Bone marrow (tissue), 2 donors: ENCODE results near the gene LMO3.

Experiments used
- DNase-seq, 2 donors: peaks; one replicate each; lab custom pipeline; 2025; lab: John Stamatoyannopoulos, UW

The LMO3 gene

DNA sequence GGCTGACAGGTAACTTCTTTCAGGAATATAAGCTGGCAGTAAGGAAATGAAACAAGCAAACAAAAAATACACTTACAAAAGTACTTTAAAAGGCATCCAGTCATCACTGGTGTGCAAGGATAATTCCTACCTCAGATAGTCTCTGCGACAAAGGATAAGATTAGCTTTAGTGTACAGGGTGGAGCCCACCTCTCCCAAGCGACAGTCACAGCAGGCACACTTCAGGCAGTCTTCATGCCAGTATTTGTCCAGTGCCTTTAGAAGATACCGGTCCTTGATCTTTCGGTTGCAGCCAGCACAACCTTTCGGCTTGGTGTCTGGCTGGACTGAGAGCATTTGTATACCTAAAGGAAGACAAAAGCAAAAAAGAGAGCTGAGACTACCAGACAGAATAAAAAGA lies 5.4 kb downstream of the LMO3 start:
- DNase-seq: no peak

DNA sequence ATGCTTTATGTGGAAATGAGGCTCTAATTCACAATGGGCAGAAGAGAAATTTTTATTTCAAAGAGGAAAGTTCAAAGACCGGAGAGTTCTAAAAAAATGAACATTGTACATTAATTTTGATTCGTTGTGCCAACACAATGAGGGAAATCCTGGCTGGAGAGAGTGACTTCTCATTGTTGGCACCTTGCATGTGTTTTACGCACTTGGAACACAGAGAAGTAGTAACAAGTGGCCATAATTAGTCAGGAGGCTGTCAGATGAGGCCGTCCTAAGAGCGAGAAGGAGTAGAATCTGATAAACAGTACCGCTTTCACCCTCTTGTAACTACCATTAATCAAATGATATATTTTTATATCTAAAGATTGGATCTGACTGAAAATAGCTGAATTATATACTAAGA lies 6.9 kb downstream of the LMO3 start:
- no peak for DNase-seq

DNA sequence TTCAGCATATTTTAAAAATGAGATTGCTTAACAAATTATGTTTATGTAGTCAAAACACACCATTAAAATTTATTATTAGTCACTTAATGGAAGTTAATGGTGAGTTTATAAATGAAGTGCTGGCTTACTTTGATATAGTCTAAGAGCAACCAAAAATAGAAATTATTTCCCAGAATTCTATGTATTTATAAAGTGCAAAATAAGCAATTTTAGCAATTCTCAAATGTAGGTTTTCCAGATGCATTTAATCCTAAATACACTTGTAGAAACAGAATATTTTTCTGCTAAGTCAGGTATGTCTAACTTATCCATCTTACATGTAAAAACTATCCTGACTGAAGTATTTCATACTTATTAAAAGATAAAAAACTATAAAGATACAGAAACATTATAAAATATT lies 11.2 kb downstream of the LMO3 start:
- no peak for DNase-seq

DNA sequence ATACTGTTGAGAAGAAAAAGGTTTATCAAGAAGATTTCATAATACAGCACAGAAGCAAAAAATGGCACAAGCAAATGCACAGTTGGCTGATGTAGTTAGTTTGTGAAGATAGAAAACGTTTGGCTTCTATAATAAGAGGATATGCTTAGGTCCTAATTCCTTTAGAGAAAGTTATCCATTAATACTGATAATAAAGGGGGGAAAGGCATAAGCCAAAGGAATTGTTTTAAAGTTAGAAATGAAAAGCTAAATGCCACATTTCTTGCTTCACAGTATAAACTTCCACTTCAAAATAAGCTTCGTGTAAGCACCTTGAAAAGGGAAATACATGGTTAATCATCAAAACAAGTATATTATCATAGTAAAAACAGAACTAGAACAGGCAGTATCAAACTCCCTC lies 12.4 kb downstream of the LMO3 start:
- no peak for DNase-seq

DNA sequence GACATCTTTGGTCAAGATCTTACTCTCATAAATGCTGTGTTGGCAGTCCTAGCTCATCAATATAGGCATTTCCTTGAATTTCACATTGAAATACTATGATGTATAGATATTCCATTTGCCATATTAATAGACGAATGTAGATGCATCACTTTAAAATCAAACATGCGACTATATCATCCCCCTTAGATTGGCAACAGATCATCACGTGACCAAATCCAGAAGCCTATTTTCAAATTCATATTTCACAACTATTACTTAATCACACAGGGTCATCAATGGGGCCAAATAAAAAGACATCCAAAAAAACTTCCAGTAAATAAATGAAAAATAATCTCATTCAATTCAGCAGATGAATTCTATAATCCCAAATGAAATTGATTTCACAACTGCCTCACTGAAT lies 15.3 kb downstream of the LMO3 start:
- no peak for DNase-seq

DNA sequence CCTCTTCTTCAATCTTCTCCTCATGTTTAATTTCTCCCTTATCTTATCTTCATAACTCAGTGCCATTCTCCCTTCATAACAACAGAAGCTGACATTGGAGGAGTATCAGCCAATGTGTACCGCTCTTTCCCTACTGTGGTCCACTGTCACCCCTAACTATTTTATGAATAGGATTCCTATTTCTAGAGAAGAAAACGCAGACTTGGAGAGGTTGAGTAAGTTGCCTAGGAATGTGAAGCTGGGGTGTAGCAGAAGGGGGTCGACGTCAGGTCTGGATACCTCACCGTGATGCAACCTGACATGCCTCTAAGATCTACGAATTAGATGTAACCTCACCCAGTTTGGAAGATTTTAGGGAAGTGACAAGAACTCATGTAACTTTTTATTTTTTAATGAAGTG lies 17.1 kb downstream of the LMO3 start:
- DNase-seq: no peak

DNA sequence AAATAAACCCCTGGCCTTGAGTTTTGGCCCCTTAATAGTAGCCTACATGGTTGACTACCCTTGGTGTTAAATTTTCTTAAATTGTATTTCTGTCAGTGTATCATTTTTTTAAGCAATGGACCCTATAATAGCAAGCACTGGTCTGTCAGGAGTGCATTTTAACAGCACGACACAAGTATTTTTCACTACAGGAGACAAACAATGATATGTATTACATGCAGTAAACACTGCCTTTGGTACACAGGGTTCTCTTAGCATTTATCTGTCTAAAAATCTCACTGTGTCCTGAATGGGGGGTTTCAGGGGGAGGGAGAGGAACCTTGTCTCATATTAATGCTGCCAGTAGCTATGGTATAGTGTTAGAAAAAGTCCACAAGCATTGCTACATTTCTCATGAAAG lies 18.4 kb downstream of the LMO3 start:
- DNase-seq: no peak

DNA sequence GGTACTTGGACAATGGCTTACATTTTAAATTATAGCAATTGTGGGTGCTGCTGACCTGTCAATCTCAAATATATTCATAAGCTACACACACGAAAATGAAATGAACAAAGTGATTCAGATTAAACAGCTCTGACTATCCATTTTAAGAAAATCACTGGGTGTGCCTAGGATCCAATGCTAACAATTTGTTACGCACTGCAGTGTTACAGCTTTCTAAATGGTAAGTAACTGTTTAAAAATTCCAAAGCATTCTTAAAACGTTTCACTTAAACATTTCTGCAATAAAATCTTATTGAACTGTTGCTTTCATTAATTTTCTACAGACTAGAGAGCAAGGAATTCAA lies 18.9 kb downstream of the LMO3 start:
- DNase-seq: no peak

DNA sequence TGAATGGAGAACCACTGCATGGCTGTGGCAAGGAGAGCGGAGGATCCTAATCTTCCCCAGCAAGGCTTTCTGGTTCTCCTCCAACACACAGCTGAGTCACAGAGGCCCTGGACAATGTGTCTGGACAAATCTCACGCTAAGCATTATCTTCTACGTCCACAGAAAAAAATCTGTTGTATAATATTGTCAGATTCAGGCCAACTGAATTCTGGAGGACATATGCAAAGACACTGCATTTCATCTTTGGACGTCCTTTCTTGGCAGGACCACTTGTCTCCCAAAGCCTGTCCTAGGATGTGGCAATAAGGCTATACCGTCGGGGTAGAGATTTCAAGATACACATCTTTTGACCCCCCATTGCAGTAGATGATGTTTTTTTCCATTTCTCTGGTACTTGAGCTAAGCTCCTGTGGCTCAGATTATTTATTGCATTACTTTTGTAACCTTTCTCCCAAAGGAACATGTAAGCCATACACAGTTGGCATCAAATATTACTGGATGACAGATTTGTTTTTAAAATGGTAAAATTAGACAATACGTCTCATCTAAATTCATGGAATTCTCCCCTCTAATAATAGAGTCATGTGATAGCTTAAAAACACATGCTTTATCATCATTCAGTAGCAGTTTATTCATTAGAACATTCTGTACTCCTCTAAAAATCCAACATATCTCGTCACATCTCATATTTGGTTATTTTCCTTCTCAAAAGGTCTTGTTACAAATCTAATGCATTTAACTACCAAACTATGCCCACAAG lies 19.4 kb downstream of the LMO3 start:
- no peak for DNase-seq

DNA sequence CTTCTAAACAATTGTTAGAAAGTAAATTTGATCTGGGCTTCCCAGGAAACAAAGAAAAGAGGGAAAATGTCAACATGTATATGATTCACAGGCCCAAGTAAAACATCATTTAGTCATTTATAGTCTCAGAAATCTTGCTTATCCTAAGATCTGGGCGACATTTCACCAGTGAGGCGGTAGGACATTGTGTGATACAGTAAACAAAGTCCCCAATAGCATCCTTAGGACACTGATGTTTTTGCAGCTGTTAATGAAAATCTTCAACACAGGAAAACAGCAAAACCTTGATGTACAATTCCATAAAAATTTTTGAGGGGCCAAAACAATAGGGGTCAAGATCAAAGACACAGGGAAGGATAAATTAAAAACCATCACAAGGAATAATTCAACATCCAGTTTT lies 20.2 kb downstream of the LMO3 start:
- no peak for DNase-seq

DNA sequence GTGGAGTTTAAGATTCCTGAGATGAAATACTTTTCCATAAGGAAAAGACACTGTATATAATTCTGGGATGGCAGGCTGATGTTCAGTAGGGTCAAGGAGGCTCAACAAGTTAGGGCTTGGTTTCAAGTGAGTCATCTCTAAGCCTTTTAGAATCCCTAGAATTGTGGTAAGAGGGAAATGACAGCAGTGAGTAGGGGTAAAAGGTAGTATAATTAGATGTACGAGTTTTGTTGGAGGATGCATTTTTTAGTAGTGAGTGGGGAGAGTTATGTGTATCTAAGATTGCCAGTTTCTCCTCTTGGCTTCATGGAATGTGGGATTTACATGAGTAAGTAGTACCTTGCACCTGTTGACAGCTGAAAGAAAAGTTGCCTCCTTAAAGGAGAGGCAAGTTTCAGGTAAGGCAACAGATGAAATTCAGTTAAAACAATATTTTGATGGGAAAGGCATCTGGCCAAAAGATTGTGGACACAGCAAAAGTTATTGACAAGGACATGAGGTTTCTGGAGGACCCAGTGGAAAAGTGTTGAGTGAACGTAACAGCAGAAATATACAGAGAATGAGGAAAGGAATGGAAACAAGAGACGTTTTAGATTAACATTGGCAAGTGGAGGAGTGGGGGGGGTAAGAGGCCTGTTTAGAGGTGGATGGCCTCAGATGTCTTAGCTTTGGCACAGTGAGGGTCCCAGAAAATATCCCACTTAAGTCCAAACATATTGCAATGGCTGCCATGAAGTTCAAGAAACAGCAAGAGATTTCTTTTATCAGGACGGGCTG lies 21.8 kb downstream of the LMO3 start:
- no peak for DNase-seq

DNA sequence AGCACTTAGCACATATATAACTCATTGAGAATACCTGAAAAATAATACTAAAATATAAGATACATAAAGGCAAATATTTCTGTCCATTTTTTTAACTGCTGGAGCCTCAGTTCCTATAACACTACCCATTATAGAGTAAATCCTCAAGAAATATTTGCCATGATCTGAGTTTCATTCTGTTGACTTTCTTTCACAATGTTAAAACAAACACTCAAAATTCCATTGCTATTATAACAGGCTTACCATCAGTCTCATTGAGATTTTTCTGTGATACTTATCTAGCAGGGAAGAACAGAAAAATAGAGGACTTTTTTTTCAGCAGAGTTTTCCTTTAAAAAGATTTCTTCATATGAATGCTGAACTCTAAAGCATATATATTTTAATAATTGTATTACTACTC lies 24.5 kb downstream of the LMO3 start:
- DNase-seq: no peak

DNA sequence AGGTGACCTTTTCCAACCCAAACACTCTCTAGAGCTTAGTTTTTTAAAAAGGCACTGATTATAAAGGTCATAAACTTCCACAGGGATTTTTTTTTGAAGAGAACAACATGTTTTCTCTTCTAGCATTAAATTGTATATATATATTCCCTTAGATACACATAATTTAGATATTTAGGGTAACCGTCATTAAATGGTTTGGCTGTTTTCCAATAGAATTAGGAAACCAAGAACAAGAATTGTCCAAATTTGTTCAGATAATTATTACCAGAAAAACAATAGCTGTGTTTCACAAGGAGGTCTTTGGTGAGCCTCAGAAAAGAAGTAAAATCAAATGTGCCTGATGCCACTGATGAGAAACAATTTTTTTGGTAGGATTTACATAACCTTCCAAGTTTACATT lies 26.9 kb downstream of the LMO3 start:
- DNase-seq: no peak

DNA sequence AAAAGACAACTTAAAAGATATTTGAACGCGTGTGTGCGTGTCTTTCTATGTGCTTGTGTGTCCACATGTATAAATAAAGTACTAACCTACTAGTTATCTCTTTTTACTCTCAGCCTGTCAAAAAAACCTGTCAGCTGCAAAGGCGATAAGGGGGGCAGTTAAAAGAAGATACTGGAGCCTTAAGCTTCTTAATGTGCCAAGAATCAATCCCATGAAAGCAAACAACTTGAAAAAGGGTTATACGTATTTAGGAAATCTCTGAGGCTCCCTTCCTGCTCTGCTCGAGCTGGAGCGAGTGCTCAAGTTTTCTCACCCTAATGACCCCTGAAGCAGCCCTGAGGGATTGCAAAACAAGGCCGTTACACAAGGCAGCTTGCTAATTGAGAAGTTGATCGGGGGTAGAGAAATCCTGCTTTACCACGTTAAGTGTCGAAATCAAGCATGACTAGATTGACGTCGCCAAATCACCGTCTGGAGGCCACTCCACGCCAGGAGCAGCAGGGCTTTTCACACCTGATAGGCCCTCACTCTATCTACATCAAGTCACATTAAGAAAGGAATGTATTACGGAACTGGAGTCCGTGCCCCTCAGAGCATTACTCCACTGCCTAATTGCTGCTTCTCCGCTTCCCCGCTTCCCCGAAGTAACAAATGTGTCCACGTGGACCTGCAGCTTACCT lies 32.4 kb downstream of the LMO3 start:
- DNase-seq: no peak

DNA sequence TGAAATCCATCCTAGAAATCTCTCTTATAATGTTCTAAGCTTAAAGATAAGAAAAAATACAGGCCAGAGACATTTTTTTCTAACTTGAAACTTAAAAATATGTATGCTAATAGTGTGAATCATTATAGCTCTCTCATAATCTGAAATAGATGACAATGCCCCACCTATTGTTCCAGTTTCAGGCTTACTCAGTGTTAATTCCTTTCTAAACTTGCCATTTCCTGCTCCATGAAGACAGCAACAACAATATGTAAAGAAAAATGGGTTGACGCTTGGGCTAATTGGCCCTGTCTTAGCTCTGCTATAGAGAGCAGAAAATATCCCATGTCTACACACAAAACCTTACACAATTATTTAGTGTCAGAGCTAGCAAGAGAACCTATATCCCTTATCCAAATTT lies 37.1 kb downstream of the LMO3 start:
- DNase-seq: no peak

DNA sequence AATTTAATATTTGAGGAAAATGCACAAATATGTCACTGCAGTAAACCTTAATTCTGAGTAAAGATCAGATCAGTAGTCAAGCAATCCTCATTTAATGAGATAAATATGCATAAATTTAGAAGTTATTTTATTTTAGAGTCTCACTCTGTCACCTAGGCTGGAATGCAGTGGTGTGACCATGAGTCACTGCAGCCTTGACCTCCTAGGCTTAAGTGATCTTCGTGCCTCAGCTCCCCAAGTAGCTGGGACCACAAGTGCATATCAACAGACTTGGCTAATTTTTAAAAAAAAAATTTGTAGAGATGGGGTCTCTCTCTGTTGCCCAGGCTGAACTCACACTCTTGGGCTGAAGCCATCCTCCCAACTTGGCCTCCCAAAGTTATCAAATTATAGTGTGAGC lies 41.3 kb downstream of the LMO3 start:
- no peak for DNase-seq

DNA sequence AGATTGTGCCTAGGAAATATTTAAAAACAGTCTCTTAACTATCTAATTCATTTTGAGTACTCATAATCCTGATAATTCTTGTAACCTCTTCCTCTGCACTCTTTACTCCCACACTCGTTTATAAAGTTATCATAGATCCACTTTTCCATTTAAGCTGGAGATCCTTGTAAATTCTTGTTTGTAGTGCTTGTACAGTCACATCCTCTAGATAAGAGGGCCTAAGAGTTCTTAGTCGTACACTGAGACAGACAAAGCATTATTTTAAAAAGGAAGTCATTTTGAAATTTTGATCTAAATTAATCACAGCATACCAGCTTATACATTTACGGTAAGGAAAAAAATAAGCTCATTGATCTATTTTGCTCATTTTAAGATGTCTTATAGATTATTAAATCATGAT lies 42.5 kb downstream of the LMO3 start:
- no peak for DNase-seq

DNA sequence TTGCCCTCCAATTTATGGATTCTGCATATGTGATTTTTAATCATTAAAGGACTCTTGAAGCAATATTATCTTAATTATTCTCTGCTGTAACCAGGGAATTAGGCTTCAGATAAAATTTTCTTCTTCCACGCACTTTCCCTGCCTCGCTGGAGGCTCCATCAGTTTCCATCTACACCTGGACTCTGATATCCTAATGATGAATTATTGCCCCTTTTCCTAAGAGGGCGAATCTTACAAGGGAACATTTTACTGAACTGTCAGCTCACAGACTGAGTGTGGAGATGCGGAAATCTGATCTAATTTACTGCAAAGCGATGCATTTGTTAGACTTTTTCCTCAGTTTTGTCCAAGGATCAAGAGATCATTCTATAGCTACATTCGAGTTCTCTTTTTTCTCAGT lies 43.0 kb downstream of the LMO3 start:
- no peak for DNase-seq

DNA sequence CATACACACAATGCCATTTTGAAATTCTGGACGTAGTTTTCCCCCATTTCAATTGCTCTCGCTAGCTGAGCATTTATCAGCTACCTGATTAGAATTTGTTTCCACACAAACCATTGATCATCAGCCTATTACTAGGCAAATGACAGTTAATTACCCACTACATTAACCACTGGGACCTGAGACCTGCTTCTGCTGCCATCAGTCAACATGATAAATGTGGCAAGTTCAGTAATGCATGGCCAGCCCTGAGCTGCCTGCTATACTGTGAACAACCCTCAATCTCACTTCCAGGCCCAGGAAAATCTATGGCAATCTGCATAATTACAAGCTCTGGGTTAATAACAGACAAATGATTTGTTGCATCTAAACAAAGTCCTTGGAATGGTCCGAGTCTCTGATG lies 43.5 kb downstream of the LMO3 start:
- DNase-seq: no peak

DNA sequence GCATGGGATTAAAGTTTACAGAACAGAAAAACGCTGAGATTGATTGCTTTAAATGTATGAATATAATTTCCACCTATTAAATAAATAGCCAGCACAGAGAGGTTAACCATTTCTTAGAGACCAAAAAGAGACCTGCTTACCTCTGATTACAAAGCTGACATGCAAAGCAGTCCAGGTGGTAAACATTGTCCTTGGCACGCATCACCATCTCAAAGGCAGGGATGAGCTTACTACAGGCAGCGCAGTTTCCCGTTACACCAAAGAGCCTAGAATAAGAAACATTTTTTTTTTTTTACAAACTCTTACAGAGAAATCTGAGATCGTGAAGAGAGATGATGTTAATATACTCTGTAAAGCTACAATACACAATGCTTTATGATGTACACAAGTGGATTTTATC lies 45.7 kb downstream of the LMO3 start:
- no peak for DNase-seq

DNA sequence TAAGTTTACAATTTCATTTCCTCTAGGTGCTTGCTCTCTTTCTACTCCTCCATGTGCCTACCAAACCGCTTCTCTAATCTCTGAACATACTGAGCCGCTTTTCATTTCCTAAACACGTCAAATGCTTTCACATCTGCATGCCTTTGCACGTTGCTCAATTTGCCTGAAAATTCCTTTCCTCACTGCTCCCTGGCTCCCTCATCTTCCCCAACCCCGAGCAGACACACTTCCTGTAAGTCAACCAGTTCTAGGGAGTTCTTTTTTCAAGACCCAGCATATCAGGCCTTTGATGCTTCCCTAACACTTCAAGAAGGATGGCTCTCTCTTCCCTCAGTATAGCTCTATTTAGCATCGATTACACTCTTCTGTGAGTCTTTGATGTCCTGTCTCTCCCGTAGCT lies 50.3 kb downstream of the LMO3 start:
- DNase-seq: no peak

DNA sequence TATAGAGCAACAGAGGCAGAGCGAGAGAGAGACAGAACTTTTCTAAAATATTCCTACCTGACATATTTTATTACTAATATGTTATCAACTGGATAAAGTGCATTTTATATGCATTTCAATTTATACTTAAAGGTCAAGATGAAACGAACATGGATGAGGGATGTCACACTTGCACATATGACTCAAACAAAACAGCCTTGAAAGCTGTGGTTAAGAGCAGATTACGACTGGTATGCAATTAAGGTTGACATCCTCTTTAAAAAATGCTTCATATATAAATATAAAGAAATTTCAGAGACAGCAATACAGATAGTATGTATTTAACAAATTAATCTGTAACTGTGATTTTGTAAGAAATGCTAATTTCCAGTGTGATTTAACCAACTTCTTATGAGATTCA lies 52.5 kb downstream of the LMO3 start:
- no peak for DNase-seq

DNA sequence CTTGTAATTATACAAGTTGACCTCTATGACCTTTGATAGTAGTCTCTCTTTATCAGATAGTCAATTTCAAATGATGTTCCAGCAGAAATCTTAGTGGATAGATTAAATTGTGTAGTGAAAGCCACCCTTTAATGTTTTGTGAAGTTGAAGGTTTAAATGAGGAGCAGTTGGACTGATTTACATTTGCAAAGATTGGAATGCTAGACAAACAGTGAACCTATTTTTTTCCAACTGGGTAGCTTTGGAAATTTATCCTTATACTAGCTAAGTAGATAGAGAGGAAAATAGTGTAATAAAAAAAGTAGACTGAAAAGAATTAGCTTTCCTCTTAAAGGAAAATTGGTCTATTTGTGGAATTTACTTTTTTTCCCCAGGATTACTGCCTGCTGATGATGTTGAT lies 53.7 kb downstream of the LMO3 start:
- no peak for DNase-seq
